DND-41 (cell line): ENCODE data around the gene KRT32.

Experiments
- ATAC-seq: fragments of 200-7000 bp; cut with Tn5 transposase; 3 replicates; pipeline ENCODE4 v1.9.1; 2021; ENCODE audit warnings: low read depth; ENCODE audit not compliant: insufficient read depth
- DNase-seq: peaks from one replicate; pipeline ENCODE4 v3.0.0-alpha.2; 2020
- H2AFZ ChIP-seq: 2 replicates; pipeline ENCODE4 v1.6.0; 2012; ENCODE audit warnings: low read depth, low read length
- H3K27ac ChIP-seq: 2 replicates; pipeline ENCODE4 v1.5.1; 2012; ENCODE audit warnings: low read length, inconsistent platforms
- H3K27me3 ChIP-seq: fragments of 200-600 bp; sonication (generic); 2 replicates; pipeline ENCODE4 v1.6.0; 2012; ENCODE audit warnings: low read length, mild to moderate bottlenecking, inconsistent platforms; ENCODE audit not compliant: insufficient read depth, poor library complexity
- H3K36me3 ChIP-seq: 2 replicates; pipeline ENCODE4 v1.5.1; 2012; ENCODE audit warnings: low read length, inconsistent platforms; ENCODE audit not compliant: insufficient read depth
- H3K4me1 ChIP-seq: 2 replicates; pipeline ENCODE4 v1.5.1; 2012; ENCODE audit warnings: mild to moderate bottlenecking, low read length; ENCODE audit not compliant: insufficient read depth
- H3K4me2 ChIP-seq: 2 replicates; pipeline ENCODE4 v1.6.0; 2012; ENCODE audit warnings: mild to moderate bottlenecking, moderate library complexity, low read length, inconsistent platforms; ENCODE audit not compliant: insufficient read depth
- H3K4me3 ChIP-seq, 2 experiments: fragments of 200-600 bp in 1 of 2; shearing (Covaris generic) in 1 of 2; 2 replicates each; pipeline ENCODE4 v1.5.1; 2012 to 2016; ENCODE audit warnings: inconsistent platforms in 2 of 2, low read length in 2 of 2, mild to moderate bottlenecking in 2 of 2, low read depth in 1 of 2, moderate library complexity in 1 of 2
- H3K79me2 ChIP-seq: 2 replicates; pipeline ENCODE4 v1.6.0; 2012; ENCODE audit warnings: low read length, inconsistent platforms; ENCODE audit not compliant: insufficient read depth
- H3K9ac ChIP-seq: 2 replicates; pipeline ENCODE4 v1.6.0; 2012; ENCODE audit warnings: low read depth, mild to moderate bottlenecking, inconsistent platforms, low read length, moderate library complexity
- H3K9me3 ChIP-seq: 2 replicates; pipeline ENCODE4 v1.5.1; 2012; ENCODE audit warnings: low read length, moderate library complexity, mild to moderate bottlenecking, inconsistent platforms; ENCODE audit not compliant: insufficient read depth, severe bottlenecking
- H4K20me1 ChIP-seq: 2 replicates; pipeline ENCODE4 v1.6.0; 2012; ENCODE audit warnings: low read length; ENCODE audit not compliant: insufficient read depth
- EZH2 ChIP-seq: IDR thresholded peaks from 3 replicates; pipeline ENCODE4 v1.6.1; 2012; ENCODE audit warnings: borderline replicate concordance, low read depth, mild to moderate bottlenecking, moderate library complexity, low read length, inconsistent platforms; ENCODE audit not compliant: severe bottlenecking
- TF ChIP-seq, protein P1 (sequence below): IDR thresholded peaks from 2 replicates; pipeline ENCODE4 v1.5.1; 2012; ENCODE audit warnings: borderline replicate concordance, low read length, moderate library complexity, mild to moderate bottlenecking; ENCODE audit not compliant: poor library complexity, severe bottlenecking; ENCODE audit errors: extremely low read depth

The KRT32 gene

DNA sequence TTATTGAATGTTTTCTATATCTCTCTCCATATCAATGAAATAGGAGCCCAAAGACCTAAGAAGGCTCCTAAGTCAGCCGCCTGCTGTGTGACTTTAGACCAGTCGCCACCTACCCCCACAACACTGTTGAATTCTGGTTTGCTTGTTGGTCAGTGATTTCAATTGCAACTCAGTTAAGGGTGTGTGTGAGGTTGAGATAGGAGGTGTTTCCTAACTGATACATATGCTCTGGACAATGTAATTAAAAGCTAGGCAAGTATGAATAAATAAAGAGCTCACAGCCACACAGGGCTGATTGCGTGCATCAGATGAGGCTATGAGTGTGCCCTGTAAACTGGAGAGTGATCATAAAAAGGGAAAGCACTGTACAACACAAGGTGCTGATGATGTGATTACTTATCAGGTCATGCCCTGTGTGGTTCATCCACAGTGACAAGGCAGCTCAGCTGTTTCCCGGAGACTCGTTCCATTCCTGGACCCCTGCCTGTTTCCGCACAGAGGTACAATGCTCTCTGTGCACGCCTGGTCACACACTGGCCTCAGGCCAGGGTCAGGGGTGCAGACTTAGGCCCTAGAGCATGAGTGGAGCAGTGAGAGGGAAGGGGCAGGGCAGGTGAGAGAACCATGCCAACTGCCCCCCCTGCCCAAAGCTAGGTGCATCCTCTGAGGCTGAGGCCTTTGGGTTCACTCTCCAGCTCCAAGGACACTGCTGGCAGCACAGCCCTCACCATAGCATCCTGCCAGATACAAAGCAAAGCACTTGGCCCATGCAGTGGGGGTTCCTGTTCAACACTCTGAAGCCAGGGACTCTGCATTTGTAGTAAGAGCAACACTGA, 17.0 kb upstream of the KRT32 start:
- H3K4me3 ChIP-seq = no peak overlapping the region
- H3K4me1 ChIP-seq = no peaks in the 10 kb centered on the region
- DNase-seq = no peak
- H3K27ac ChIP-seq = no peak overlapping the region
- H3K36me3 ChIP-seq = no peaks in the 10 kb centered on the region
- H3K9me3 ChIP-seq = no peaks in the 10 kb centered on the region
- ATAC-seq = no peak
- no peak overlapping the region for H2AFZ ChIP-seq
- TF ChIP-seq, protein P1, sequence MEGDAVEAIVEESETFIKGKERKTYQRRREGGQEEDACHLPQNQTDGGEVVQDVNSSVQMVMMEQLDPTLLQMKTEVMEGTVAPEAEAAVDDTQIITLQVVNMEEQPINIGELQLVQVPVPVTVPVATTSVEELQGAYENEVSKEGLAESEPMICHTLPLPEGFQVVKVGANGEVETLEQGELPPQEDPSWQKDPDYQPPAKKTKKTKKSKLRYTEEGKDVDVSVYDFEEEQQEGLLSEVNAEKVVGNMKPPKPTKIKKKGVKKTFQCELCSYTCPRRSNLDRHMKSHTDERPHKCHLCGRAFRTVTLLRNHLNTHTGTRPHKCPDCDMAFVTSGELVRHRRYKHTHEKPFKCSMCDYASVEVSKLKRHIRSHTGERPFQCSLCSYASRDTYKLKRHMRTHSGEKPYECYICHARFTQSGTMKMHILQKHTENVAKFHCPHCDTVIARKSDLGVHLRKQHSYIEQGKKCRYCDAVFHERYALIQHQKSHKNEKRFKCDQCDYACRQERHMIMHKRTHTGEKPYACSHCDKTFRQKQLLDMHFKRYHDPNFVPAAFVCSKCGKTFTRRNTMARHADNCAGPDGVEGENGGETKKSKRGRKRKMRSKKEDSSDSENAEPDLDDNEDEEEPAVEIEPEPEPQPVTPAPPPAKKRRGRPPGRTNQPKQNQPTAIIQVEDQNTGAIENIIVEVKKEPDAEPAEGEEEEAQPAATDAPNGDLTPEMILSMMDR = no peak
- TF ChIP-seq EZH2 = no peak
- H3K9ac ChIP-seq = no peak overlapping the region
- peaks cover 5% of the 10 kb centered on the region for H3K27me3 ChIP-seq
- H4K20me1 ChIP-seq = 0 out of 2 replicates have a peak, but pooled peaks cover 4% of the 10 kb centered on the region
- no peak overlapping the region for H3K4me2 ChIP-seq
- no peaks in the 10 kb centered on the region for H3K79me2 ChIP-seq

GRCh38 chr17:41483531-41483930, 16.3 kb upstream of the KRT32 start:
- Histone ChIP-seq H3K27me3 (peaks cover 5% of the 10 kb centered on the region), H3K4me3 (no peak overlapping the region), H3K36me3 (no peaks in the 10 kb centered on the region), H3K9ac (no peak overlapping the region), H2AFZ (no peak overlapping the region), H3K9me3 (no peaks in the 10 kb centered on the region), H3K27ac (no peak overlapping the region), H3K4me1 (no peaks in the 10 kb centered on the region), H4K20me1 (0 out of 2 replicates have a peak, but pooled peaks cover 4% of the 10 kb centered on the region), H3K79me2 (no peaks in the 10 kb centered on the region), H3K4me2 (no peak overlapping the region)
- DNase-seq (no peak), ATAC-seq (no peak)
- TF ChIP-seq, protein P1 = no peak
- TF ChIP-seq EZH2 = no peak

DNA sequence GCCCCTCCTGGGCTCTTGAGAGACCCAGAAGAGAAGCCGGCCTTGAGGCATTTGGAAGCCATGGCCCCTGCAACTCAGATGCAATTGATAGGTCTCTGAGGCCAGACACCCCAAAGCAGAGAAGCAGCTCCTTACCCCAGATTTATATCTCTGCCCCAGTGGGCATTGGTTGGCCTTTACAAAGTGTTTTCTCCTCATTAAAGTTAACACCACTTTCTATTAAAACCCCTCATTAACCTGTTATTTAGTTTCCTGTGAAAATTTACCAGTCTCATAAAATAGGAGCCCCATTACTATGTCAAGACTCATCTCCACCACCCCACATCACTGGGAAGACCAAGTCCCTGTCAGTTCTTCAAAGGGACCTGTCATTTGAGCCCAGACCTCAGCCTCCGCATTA, 13.8 kb upstream of the KRT32 start, which contains the start of gene KRT35:
Gene KRT35 (minus strand): TSS at position 116 of the 400 bp plus-strand sequence. CDS start 54 bp downstream, at position 62.
- no peaks in the 10 kb centered on the region for H3K9me3 ChIP-seq
- H3K4me2 ChIP-seq = no peak within 1 kb of the TSS
- no peak for ATAC-seq
- H3K36me3 ChIP-seq = no peaks in the 10 kb centered on the region
- H3K27ac ChIP-seq = no peak within 1 kb of the TSS
- no peaks in the 10 kb centered on the region for H3K79me2 ChIP-seq
- H3K27me3 ChIP-seq = peaks cover 5% of the 10 kb centered on the region
- no peak within 1 kb of the TSS for H3K9ac ChIP-seq
- H3K4me3 ChIP-seq = no peak within 1 kb of the TSS
- H2AFZ ChIP-seq = no peak within 1 kb of the TSS
- 0 out of 2 replicates have a peak, but pooled peaks cover 4% of the 10 kb centered on the region for H4K20me1 ChIP-seq
- no peaks in the 10 kb centered on the region for H3K4me1 ChIP-seq
- no peak for DNase-seq
- TF ChIP-seq, protein P1 = no peak
- TF ChIP-seq EZH2 = no peak
